Kidney (tissue), 14 donors: ENCODE results near the gene FNTB. TPM values are rescaled to one million over a fixed set of nuclear protein-coding genes. Genes with fewer than 3 reads are reported as not detected.

Source experiments
- DNase-seq, 5 donors: peaks; one replicate each; pipeline ENCODE4 v3.0.0-alpha.2; 2013 to 2020
- FAIRE-seq: peaks from 2 replicates; lab custom pipeline; 2012; peaks lifted over from hg19 to GRCh38; lab: Jason Lieb, UNC
- H3K27ac ChIP-seq, 2 donors: one replicate each; pipeline ENCODE4 v1.7.0; 2013; ENCODE audit warnings: low read depth in 2 of 2, low read length in 2 of 2, inconsistent platforms in 1 of 2
- H3K27me3 ChIP-seq: one replicate; pipeline ENCODE4 v1.7.1; 2013; ENCODE audit warnings: low read length, inconsistent platforms; ENCODE audit not compliant: control insufficient read depth, insufficient read depth
- H3K36me3 ChIP-seq, 3 donors: one replicate each; pipeline versions ENCODE4 v1.7.0 to v1.7.1; 2013; ENCODE audit warnings: low read length in 3 of 3, control low read depth in 1 of 3, inconsistent platforms in 1 of 3; ENCODE audit not compliant: insufficient read depth in 3 of 3, control insufficient read depth in 2 of 3
- H3K4me1 ChIP-seq, 3 donors: one replicate each; pipeline versions ENCODE4 v1.7.0 to v1.7.1; 2013; ENCODE audit warnings: low read length in 3 of 3, inconsistent platforms in 1 of 3, low read depth in 1 of 3; ENCODE audit not compliant: control insufficient read depth in 2 of 3, insufficient read depth in 2 of 3
- H3K4me3 ChIP-seq, 3 donors: one replicate each; pipeline versions ENCODE4 v1.7.0 to v1.8.1; 2013; ENCODE audit warnings: low read length in 3 of 3, control low read depth in 1 of 3, inconsistent platforms in 1 of 3
- H3K9ac ChIP-seq, 3 donors: one replicate each; pipeline versions ENCODE4 v1.7.0 to v1.7.1; 2013; ENCODE audit warnings: low read length in 3 of 3, control low read depth in 1 of 3, inconsistent platforms in 1 of 3
- H3K9me3 ChIP-seq, 3 donors: one replicate each; pipeline versions ENCODE4 v1.7.0 to v1.7.1; 2013; ENCODE audit warnings: low read length in 3 of 3, control low read depth in 1 of 3, inconsistent platforms in 1 of 3; ENCODE audit not compliant: control insufficient read depth in 2 of 3, insufficient read depth in 1 of 3
- intact Hi-C: fragments of 100-400 bp; cut with DNase I; formaldehyde crosslinking; loops from one replicate; pipeline ENCODE4 v1.11.1; 2022
- polyA plus RNA-seq: library from polyadenylated mRNA; stranded (reverse); fragments of 350-450 nt; fragmentation: Illumina TruSeq; extraction: RNeasy Lipid Tissue Mini Kit (QIAGEN cat#74804); gene quantifications from one replicate; pipeline ENCODE4 v1.2.3, GENCODE V29; 2014; ENCODE audit warnings: low read depth, low replicate concordance; ENCODE audit not compliant: insufficient read depth
- total RNA-seq: library from RNA; stranded (reverse); fragmentation: NEBNext Ultra II Directional; extraction: Animal tissue kit (Norgen Biotek cat#: 25700); gene quantifications from one replicate; pipeline ENCODE4 v1.2.1, GENCODE V29; 2021
- TF ChIP-seq, protein P1 (sequence below): IDR thresholded peaks from 3 replicates; pipeline ENCODE4 v1.5.1; 2012; ENCODE audit warnings: mild to moderate bottlenecking, moderate library complexity, borderline replicate concordance; ENCODE audit not compliant: insufficient read depth; ENCODE audit errors: extremely low read depth
- donor health status: control.
- donor health status: control.
- donor health status: control.
- donor health status: control.
- donor health status: control.
- donor health status: DM: yes; HTN: yes; CAD: no.
- donor health status: Normal renal cell carcinoma (clear cell type).

Gene FNTB
- total and polyA plus RNA-seq, 2 donors from 2014 or later = 13.6 to 15.0 TPM

- H3K36me3 ChIP-seq = peaks cover 0 to 9% (median 9%) of the 10 kb centered on the region in 3 donors
- TF ChIP-seq, protein P1, sequence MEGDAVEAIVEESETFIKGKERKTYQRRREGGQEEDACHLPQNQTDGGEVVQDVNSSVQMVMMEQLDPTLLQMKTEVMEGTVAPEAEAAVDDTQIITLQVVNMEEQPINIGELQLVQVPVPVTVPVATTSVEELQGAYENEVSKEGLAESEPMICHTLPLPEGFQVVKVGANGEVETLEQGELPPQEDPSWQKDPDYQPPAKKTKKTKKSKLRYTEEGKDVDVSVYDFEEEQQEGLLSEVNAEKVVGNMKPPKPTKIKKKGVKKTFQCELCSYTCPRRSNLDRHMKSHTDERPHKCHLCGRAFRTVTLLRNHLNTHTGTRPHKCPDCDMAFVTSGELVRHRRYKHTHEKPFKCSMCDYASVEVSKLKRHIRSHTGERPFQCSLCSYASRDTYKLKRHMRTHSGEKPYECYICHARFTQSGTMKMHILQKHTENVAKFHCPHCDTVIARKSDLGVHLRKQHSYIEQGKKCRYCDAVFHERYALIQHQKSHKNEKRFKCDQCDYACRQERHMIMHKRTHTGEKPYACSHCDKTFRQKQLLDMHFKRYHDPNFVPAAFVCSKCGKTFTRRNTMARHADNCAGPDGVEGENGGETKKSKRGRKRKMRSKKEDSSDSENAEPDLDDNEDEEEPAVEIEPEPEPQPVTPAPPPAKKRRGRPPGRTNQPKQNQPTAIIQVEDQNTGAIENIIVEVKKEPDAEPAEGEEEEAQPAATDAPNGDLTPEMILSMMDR = no peak
- no peaks in the 10 kb centered on the region for H3K27me3 ChIP-seq
- no peak for DNase-seq
- intact Hi-C loops = no loop called here
- no peaks in the 10 kb centered on the region for H3K9me3 ChIP-seq
- no peak overlapping the region for H3K27ac ChIP-seq
- H3K4me1 ChIP-seq = peaks cover 0 to 7% (median 7%) of the 10 kb centered on the region in 3 donors
- no peak overlapping the region for H3K9ac ChIP-seq
- no peak for FAIRE-seq
- no peak overlapping the region for H3K4me3 ChIP-seq
These were observed 52.3 kb downstream of the FNTB start for GRCh38 chr14:65038966-65039365.

- H3K36me3 ChIP-seq = peaks cover 0 to 15% (median 11%) of the 10 kb centered on the region in 3 donors
- no peaks in the 10 kb centered on the region for H3K27me3 ChIP-seq
- no peak overlapping the region for H3K4me3 ChIP-seq
- intact Hi-C loops = no loop called here
- DNase-seq (no peak), FAIRE-seq (no peak)
- H3K4me1 ChIP-seq = no peaks in the 10 kb centered on the region
- no peak overlapping the region for H3K9ac ChIP-seq
- H3K9me3 ChIP-seq = no peaks in the 10 kb centered on the region
- no peak overlapping the region for H3K27ac ChIP-seq
- TF ChIP-seq, protein P1 = no peak
These were observed 54.2 kb downstream of the FNTB start for GRCh38 chr14:65040666-65041433.

DNA sequence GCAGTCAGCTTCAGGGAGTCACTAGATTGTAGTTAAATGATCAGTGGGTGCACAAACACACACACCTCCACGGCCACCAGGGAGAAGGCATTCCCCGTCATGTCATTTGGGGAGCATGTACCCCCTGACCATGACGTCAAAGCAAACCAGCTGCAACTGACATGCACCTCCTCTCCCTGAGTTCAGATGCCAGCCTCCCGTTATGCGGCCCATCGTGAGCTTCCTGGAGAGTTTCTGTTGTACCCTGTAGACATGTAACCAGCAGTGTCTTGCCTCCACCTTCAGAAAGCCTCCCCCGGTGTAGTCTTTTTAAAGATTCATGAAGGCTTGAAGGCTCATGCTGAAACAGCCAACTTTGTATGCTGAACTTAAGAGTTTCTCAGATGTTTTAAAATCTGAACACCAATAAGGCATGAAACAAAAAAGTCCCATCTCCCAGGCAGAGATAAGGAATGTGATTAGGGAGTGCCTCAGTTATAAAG is 54.8 kb downstream of the FNTB start:
- H3K27ac ChIP-seq = no peak overlapping the region
- DNase-seq (no peak), FAIRE-seq (no peak)
- no peaks in the 10 kb centered on the region for H3K4me1 ChIP-seq
- peaks cover 0 to 15% (median 11%) of the 10 kb centered on the region in 3 donors for H3K36me3 ChIP-seq
- intact Hi-C loops = no loop called here
- H3K4me3 ChIP-seq = no peak overlapping the region
- no peak overlapping the region for H3K9ac ChIP-seq
- H3K9me3 ChIP-seq = no peaks in the 10 kb centered on the region
- H3K27me3 ChIP-seq = no peaks in the 10 kb centered on the region
- TF ChIP-seq, protein P1 = no peak
